Embryonic facial prominence (tissue), 1 donor: ENCODE data around the gene METTL22.
A peak's percentile ranks its signal among the peaks of the same experiment; 100 is the strongest.
"Not testable (repeated sequence)": the region's sequence is repeated elsewhere in the genome, so short reads cannot be mapped to it uniquely, and the experiment has no call there.

ENCODE experiments used
- DNase-seq: peaks from one replicate; pipeline ENCODE4 v3.0.0-alpha.2; 2016; ENCODE audit errors: extremely low spot score

METTL22 gene

GRCh38 chr16:8631818-8632465, 10.4 kb downstream of the METTL22 start:
- no peak for DNase-seq

GRCh38 chr16:8632675-8633182, 11.2 kb downstream of the METTL22 start:
- no peak for DNase-seq

GRCh38 chr16:8634991-8635736, 13.7 kb downstream of the METTL22 start:
- DNase-seq: no peak

GRCh38 chr16:8639694-8640093, 18.2 kb downstream of the METTL22 start:
- DNase-seq: no peak

- DNase-seq: no peak
These were observed 20.2 kb downstream of the METTL22 start for GRCh38 chr16:8641671-8642070.

- no peak for DNase-seq
These were observed 20.6 kb downstream of the METTL22 start for GRCh38 chr16:8642146-8642545.

- DNase-seq: no peak
These were observed 23.0 kb downstream of the METTL22 start for GRCh38 chr16:8644211-8645140.

GRCh38 chr16:8645141-8645521, 23.6 kb downstream of the METTL22 start:
- DNase-seq: no peak

- DNase-seq: no peak
These were observed 24.3 kb downstream of the METTL22 start for GRCh38 chr16:8645831-8646230.

GRCh38 chr16:8646326-8647053, 25.0 kb downstream of the METTL22 start:
- no peak for DNase-seq

- no peak for DNase-seq
These were observed 26.3 kb downstream of the METTL22 start for GRCh38 chr16:8647721-8648318.

- DNase-seq: no peak
These were observed 27.4 kb downstream of the METTL22 start for GRCh38 chr16:8648877-8649276.

- DNase-seq: no peak
These were observed 28.5 kb downstream of the METTL22 start for GRCh38 chr16:8649829-8650554.

- not testable (repeated sequence) for DNase-seq
These were observed 30.5 kb downstream of the METTL22 start for GRCh38 chr16:8651958-8652357.

GRCh38 chr16:8655184-8655717, 33.8 kb downstream of the METTL22 start:
- DNase-seq: no peak

GRCh38 chr16:8656376-8656775, 34.9 kb downstream of the METTL22 start:
- no peak for DNase-seq

GRCh38 chr16:8660841-8661301, 39.4 kb downstream of the METTL22 start:
- peak; percentile 25 for DNase-seq

- no peak for DNase-seq
These were observed 40.2 kb downstream of the METTL22 start for GRCh38 chr16:8661703-8662102.

GRCh38 chr16:8663192-8664089, 41.9 kb downstream of the METTL22 start:
- no peak for DNase-seq
